DOHH2 (cell line): Measurements from ENCODE around the gene IFT22.

Source experiments
- H3F3A ChIP-seq: fragments of 200-600 bp; sonication (generic), shearing (Covaris generic); 2 replicates; pipeline ENCODE4 v1.6.0; 2016; ENCODE audit warnings: antibody characterized with exemption, mild to moderate bottlenecking; ENCODE audit not compliant: control insufficient read depth, insufficient read depth
- H3K27ac ChIP-seq: fragments of 200-600 bp; sonication (generic); 2 replicates; pipeline ENCODE4 v1.5.1; 2014; ENCODE audit warnings: low read depth, mild to moderate bottlenecking, low read length, moderate library complexity
- H3K27me3 ChIP-seq: fragments of 200-600 bp; sonication (generic); 2 replicates; pipeline ENCODE4 v1.6.1; 2014; ENCODE audit warnings: mild to moderate bottlenecking, low read length, mixed read lengths; ENCODE audit not compliant: control insufficient read depth
- H3K36me3 ChIP-seq: fragments of 200-600 bp; sonication (generic); 2 replicates; pipeline ENCODE4 v1.6.1; 2014; ENCODE audit warnings: mild to moderate bottlenecking, low read length, moderate library complexity, mixed read lengths; ENCODE audit not compliant: control insufficient read depth
- H3K4me1 ChIP-seq: fragments of 200-600 bp; sonication (generic); 2 replicates; pipeline ENCODE4 v1.6.1; 2014; ENCODE audit warnings: mild to moderate bottlenecking, low read length, mixed read lengths; ENCODE audit not compliant: control insufficient read depth
- H3K4me2 ChIP-seq: fragments of 200-600 bp; sonication (generic); 2 replicates; pipeline ENCODE4 v1.6.0; 2014; ENCODE audit warnings: mild to moderate bottlenecking, low read length, moderate library complexity
- H3K4me3 ChIP-seq: fragments of 200-600 bp; sonication (generic); 2 replicates; pipeline ENCODE4 v1.5.1; 2014; ENCODE audit warnings: mild to moderate bottlenecking, low read length, mixed read lengths
- H3K79me2 ChIP-seq: fragments of 200-600 bp; sonication (generic); 2 replicates; pipeline ENCODE4 v1.6.1; 2014; ENCODE audit warnings: mild to moderate bottlenecking, low read length, mixed read lengths; ENCODE audit not compliant: control insufficient read depth
- H3K9me2 ChIP-seq: fragments of 200-600 bp; sonication (generic); replicated peaks from 2 replicates; pipeline ENCODE4 v1.6.1; 2014; ENCODE audit warnings: mild to moderate bottlenecking, low read length, mixed read lengths; ENCODE audit not compliant: control insufficient read depth
- H3K9me3 ChIP-seq: fragments of 200-600 bp; sonication (generic); 2 replicates; pipeline ENCODE4 v1.6.1; 2014; ENCODE audit warnings: antibody characterized with exemption, low read length, mixed read lengths; ENCODE audit not compliant: control insufficient read depth, insufficient read depth
- H4K20me1 ChIP-seq: fragments of 200-600 bp; sonication (generic); 2 replicates; pipeline ENCODE4 v1.6.0; 2014; ENCODE audit warnings: low read depth, mild to moderate bottlenecking, antibody characterized with exemption, low read length, moderate library complexity; ENCODE audit not compliant: control insufficient read depth, insufficient read depth
- CTCF ChIP-seq: fragments of 200-600 bp; sonication (generic); IDR thresholded peaks from one replicate; pipeline ENCODE4 v1.5.1; 2014; ENCODE audit warnings: antibody characterized with exemption, mild to moderate bottlenecking, low read depth, low read length; ENCODE audit not compliant: poor library complexity, severe bottlenecking
- EZH2phosphoT487 ChIP-seq: fragments of 200-600 bp; sonication (generic); IDR thresholded peaks from 2 replicates; pipeline ENCODE4 v1.6.1; 2017; ENCODE audit warnings: borderline replicate concordance, mild to moderate bottlenecking, antibody characterized with exemption, low read length, moderate library complexity, mixed read lengths

Gene IFT22

DNA sequence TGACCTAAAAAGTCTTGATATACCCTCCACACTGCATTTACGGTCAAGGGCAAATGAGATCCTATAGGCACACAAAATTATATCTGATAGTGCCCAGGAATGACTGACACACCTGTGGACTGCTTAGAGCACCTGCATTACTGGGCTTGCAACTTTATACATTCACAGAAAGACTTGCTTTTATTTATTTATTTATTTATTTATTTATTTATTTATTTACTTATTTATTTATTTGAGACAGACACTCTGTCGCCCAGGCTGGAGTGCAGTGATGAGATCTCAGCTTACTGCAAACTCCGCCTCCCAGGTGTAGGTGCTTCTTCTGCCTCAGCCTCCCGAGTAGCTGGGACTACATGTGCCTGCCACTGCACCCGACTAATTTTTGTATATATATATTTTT, 6.5 kb upstream of the IFT22 start:
- 0 out of 2 replicates have a peak, but pooled peaks cover 3% of the 10 kb centered on the region for H3F3A ChIP-seq
- no peaks in the 10 kb centered on the region for H3K79me2 ChIP-seq
- H3K9me2 ChIP-seq = no peaks in the 10 kb centered on the region
- no peaks in the 10 kb centered on the region for H3K9me3 ChIP-seq
- H4K20me1 ChIP-seq = no peaks in the 10 kb centered on the region
- no peak for TF ChIP-seq EZH2phosphoT487
- TF ChIP-seq CTCF = no peak
- H3K4me1 ChIP-seq = no peaks in the 10 kb centered on the region
- no peak overlapping the region for H3K4me3 ChIP-seq
- H3K36me3 ChIP-seq = no peaks in the 10 kb centered on the region
- H3K27ac ChIP-seq = no peak overlapping the region
- H3K4me2 ChIP-seq = no peak overlapping the region
- H3K27me3 ChIP-seq = no peaks in the 10 kb centered on the region

DNA sequence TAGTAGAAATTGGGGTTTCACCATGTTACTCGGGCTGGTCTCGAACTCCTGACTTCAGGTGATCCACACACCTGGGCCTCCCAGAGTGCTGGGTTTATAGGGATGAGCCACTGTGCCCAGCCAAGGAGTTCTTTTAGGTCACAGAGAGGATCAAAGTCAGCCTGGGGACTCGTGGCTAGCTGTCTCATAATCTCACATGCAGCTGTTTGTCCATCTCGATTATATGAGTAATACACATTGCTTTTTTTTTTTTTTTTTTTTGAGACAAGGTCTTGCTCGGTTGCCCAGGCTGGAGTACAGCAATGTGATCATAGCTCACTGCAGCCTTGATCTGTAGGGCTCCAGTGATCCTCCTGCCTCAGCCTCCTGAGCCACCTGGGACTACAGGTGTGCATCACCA, 2.2 kb downstream of the IFT22 start:
- Histone ChIP-seq H3K9me2 (no peaks in the 10 kb centered on the region), H3K4me1 (peaks cover 14% of the 10 kb centered on the region), H3K79me2 (peaks cover 8% of the 10 kb centered on the region), H3K27ac (no peak overlapping the region), H3K9me3 (no peaks in the 10 kb centered on the region), H3F3A (no peaks in the 10 kb centered on the region), H3K36me3 (peaks cover 11% of the 10 kb centered on the region), H4K20me1 (no peaks in the 10 kb centered on the region; the same call in 1 of the 2 replicates), H3K27me3 (no peaks in the 10 kb centered on the region), H3K4me3 (no peak overlapping the region), H3K4me2 (no peak overlapping the region)
- TF ChIP-seq CTCF (no peak), EZH2phosphoT487 (no peak)

GRCh38 chr7:101315336-101315735, 6.3 kb downstream of the IFT22 start:
- Histone ChIP-seq H3K4me3 (no peak overlapping the region), H4K20me1 (no peaks in the 10 kb centered on the region; the same call in 1 of the 2 replicates), H3K4me1 (no peaks in the 10 kb centered on the region), H3F3A (no peaks in the 10 kb centered on the region), H3K4me2 (no peak overlapping the region), H3K9me2 (no peaks in the 10 kb centered on the region), H3K36me3 (peaks cover 11% of the 10 kb centered on the region), H3K27me3 (no peaks in the 10 kb centered on the region), H3K27ac (no peak overlapping the region), H3K9me3 (peaks cover 3% of the 10 kb centered on the region; the same call in 1 of the 2 replicates), H3K79me2 (no peaks in the 10 kb centered on the region)
- TF ChIP-seq CTCF = peak; percentile 86
- no peak for TF ChIP-seq EZH2phosphoT487
